Mesendoderm (in vitro differentiated cells): ENCODE data around the gene DNAH5.

ENCODE experiments used
- DNase-seq: peaks from one replicate; pipeline ENCODE4 v3.0.0; 2013
- H2AK5ac ChIP-seq: 2 replicates; pipeline ENCODE4 v1.6.1; 2013; ENCODE audit warnings: low read length, inconsistent platforms
- H2BK120ac ChIP-seq: 2 replicates; pipeline ENCODE4 v1.6.1; 2013; ENCODE audit warnings: low read depth, mild to moderate bottlenecking, low read length, moderate library complexity, mixed read lengths
- H2BK15ac ChIP-seq: replicated peaks from 2 replicates; pipeline ENCODE4 v1.6.1; 2013; ENCODE audit warnings: low read depth, mild to moderate bottlenecking, moderate library complexity
- H2BK5ac ChIP-seq: 2 replicates; pipeline ENCODE4 v1.6.1; 2013; ENCODE audit warnings: low read length, inconsistent platforms
- H3K18ac ChIP-seq: 2 replicates; pipeline ENCODE4 v1.6.1; 2013; ENCODE audit warnings: mild to moderate bottlenecking, low read length, mixed read lengths
- H3K23ac ChIP-seq: one replicate; pipeline ENCODE4 v1.6.1; 2013; ENCODE audit warnings: low read length
- H3K27ac ChIP-seq: 2 replicates; pipeline ENCODE4 v1.5.1; 2013; ENCODE audit warnings: low read depth, mild to moderate bottlenecking, inconsistent platforms, low read length, moderate library complexity
- H3K27me3 ChIP-seq: 2 replicates; pipeline ENCODE4 v1.6.1; 2013; ENCODE audit warnings: low read length, control low read depth, mild to moderate bottlenecking, inconsistent platforms; ENCODE audit not compliant: insufficient read depth, poor library complexity
- H3K36me3 ChIP-seq: 2 replicates; pipeline ENCODE4 v1.6.1; 2013; ENCODE audit warnings: low read length, inconsistent platforms; ENCODE audit not compliant: control insufficient read depth, insufficient read depth
- H3K4ac ChIP-seq: one replicate; pipeline ENCODE4 v1.6.1; 2013; ENCODE audit warnings: low read depth, mild to moderate bottlenecking, low read length, moderate library complexity
- H3K4me1 ChIP-seq: 2 replicates; pipeline ENCODE4 v1.6.1; 2013; ENCODE audit warnings: low read depth, low read length, inconsistent platforms; ENCODE audit not compliant: control insufficient read depth
- H3K4me2 ChIP-seq: 2 replicates; pipeline ENCODE4 v1.6.1; 2013; ENCODE audit warnings: low read length
- H3K4me3 ChIP-seq: 2 replicates; pipeline ENCODE4 v1.5.1; 2013; ENCODE audit warnings: mild to moderate bottlenecking, low read length
- H3K56ac ChIP-seq: one replicate; pipeline ENCODE4 v1.6.1; 2013; ENCODE audit warnings: low read length
- H3K79me1 ChIP-seq: 2 replicates; pipeline ENCODE4 v1.6.1; 2013; ENCODE audit warnings: low read length, inconsistent platforms
- H3K79me2 ChIP-seq: 2 replicates; pipeline ENCODE4 v1.6.1; 2013; ENCODE audit warnings: mild to moderate bottlenecking, low read length; ENCODE audit not compliant: control insufficient read depth, insufficient read depth
- H3K9ac ChIP-seq: 2 replicates; pipeline ENCODE4 v1.6.1; 2013; ENCODE audit warnings: low read length, inconsistent platforms
- H4K5ac ChIP-seq: one replicate; pipeline ENCODE4 v1.6.1; 2013; ENCODE audit warnings: low read length
- H4K8ac ChIP-seq: one replicate; pipeline ENCODE4 v1.6.1; 2013; ENCODE audit warnings: low read depth, mild to moderate bottlenecking, control low read depth, low read length, moderate library complexity
- WGBS: extraction: QIAGEN DNeasy Blood & Tissue Kit; methylation state at CpG from one replicate; pipeline ENCODE4 v1.1.7; 2013; ENCODE audit warnings: low lambda C conversion rate, missing lambda C conversion rate; ENCODE audit not compliant: insufficient coverage; ENCODE audit errors: extremely low coverage; 5-methylcytosine and 5-hydroxymethylcytosine counted together

DNAH5 gene

GRCh38 chr5:13658152-13658551 is 286.3 kb downstream of the DNAH5 start:
- no peak overlapping the region for H2BK120ac ChIP-seq
- H3K56ac ChIP-seq, result no peak overlapping the region
- WGBS, result no CpG with 5 or more reads among the region's 1 CpG
- no peak overlapping the region for H2BK5ac ChIP-seq
- H3K79me2 ChIP-seq, result no peaks in the 10 kb centered on the region
- DNase-seq, result no peak
- H3K23ac ChIP-seq, result no peak overlapping the region
- no peak overlapping the region for H3K4ac ChIP-seq
- no peak overlapping the region for H4K5ac ChIP-seq
- no peaks in the 10 kb centered on the region for H3K4me1 ChIP-seq
- H4K8ac ChIP-seq, result no peak overlapping the region
- no peaks in the 10 kb centered on the region for H3K79me1 ChIP-seq
- H2BK15ac ChIP-seq, result no peak overlapping the region
- no peak overlapping the region for H2AK5ac ChIP-seq
- H3K9ac ChIP-seq, result no peak overlapping the region
- no peak overlapping the region for H3K27ac ChIP-seq
- H3K36me3 ChIP-seq, result no peaks in the 10 kb centered on the region
- no peak overlapping the region for H3K4me2 ChIP-seq
- H3K18ac ChIP-seq, result no peak overlapping the region
- H3K4me3 ChIP-seq, result no peak overlapping the region
- H3K27me3 ChIP-seq, result no peaks in the 10 kb centered on the region

GRCh38 chr5:13653709-13654108 is 290.8 kb downstream of the DNAH5 start:
- H3K4ac ChIP-seq, result no peak overlapping the region
- H3K27ac ChIP-seq, result no peak overlapping the region
- no peak overlapping the region for H3K56ac ChIP-seq
- H4K5ac ChIP-seq, result no peak overlapping the region
- H3K36me3 ChIP-seq, result no peaks in the 10 kb centered on the region
- no peak overlapping the region for H2AK5ac ChIP-seq
- H3K4me2 ChIP-seq, result no peak overlapping the region
- no peak overlapping the region for H2BK15ac ChIP-seq
- no CpG with 5 or more reads among the region's 2 CpGs for WGBS
- H3K79me1 ChIP-seq, result no peaks in the 10 kb centered on the region
- H3K9ac ChIP-seq, result no peak overlapping the region
- no peaks in the 10 kb centered on the region for H3K79me2 ChIP-seq
- H2BK120ac ChIP-seq, result no peak overlapping the region
- H3K27me3 ChIP-seq, result no peaks in the 10 kb centered on the region
- H4K8ac ChIP-seq, result no peak overlapping the region
- H3K18ac ChIP-seq, result no peak overlapping the region
- H2BK5ac ChIP-seq, result no peak overlapping the region
- H3K4me3 ChIP-seq, result no peak overlapping the region
- DNase-seq, result no peak
- no peaks in the 10 kb centered on the region for H3K4me1 ChIP-seq
- no peak overlapping the region for H3K23ac ChIP-seq

GRCh38 chr5:13649656-13650055 is 294.8 kb downstream of the DNAH5 start:
- no peak overlapping the region for H4K8ac ChIP-seq
- H3K4me1 ChIP-seq, result no peaks in the 10 kb centered on the region
- H3K4ac ChIP-seq, result no peak overlapping the region
- H3K23ac ChIP-seq, result no peak overlapping the region
- no peaks in the 10 kb centered on the region for H3K79me1 ChIP-seq
- no peak overlapping the region for H4K5ac ChIP-seq
- H2BK15ac ChIP-seq, result no peak overlapping the region
- no peak overlapping the region for H3K18ac ChIP-seq
- no peak overlapping the region for H3K4me3 ChIP-seq
- H2AK5ac ChIP-seq, result no peak overlapping the region
- no peak overlapping the region for H3K4me2 ChIP-seq
- H3K9ac ChIP-seq, result no peak overlapping the region
- no peak for DNase-seq
- no peak overlapping the region for H3K27ac ChIP-seq
- no peak overlapping the region for H2BK5ac ChIP-seq
- no peak overlapping the region for H3K56ac ChIP-seq
- H3K36me3 ChIP-seq, result no peaks in the 10 kb centered on the region
- no peaks in the 10 kb centered on the region for H3K27me3 ChIP-seq
- H2BK120ac ChIP-seq, result no peak overlapping the region
- no peaks in the 10 kb centered on the region for H3K79me2 ChIP-seq

- H3K4ac ChIP-seq, result no peak overlapping the region
- H4K5ac ChIP-seq, result no peak overlapping the region
- DNase-seq, result no peak
- H3K4me3 ChIP-seq, result no peak overlapping the region
- no peak overlapping the region for H3K9ac ChIP-seq
- H2BK15ac ChIP-seq, result no peak overlapping the region
- H2BK5ac ChIP-seq, result no peak overlapping the region
- H3K36me3 ChIP-seq, result no peaks in the 10 kb centered on the region
- no peak overlapping the region for H3K23ac ChIP-seq
- no peak overlapping the region for H2BK120ac ChIP-seq
- no peak overlapping the region for H2AK5ac ChIP-seq
- no peak overlapping the region for H3K56ac ChIP-seq
- no peaks in the 10 kb centered on the region for H3K79me2 ChIP-seq
- H3K27ac ChIP-seq, result no peak overlapping the region
- WGBS, result no CpG with 5 or more reads among the region's 3 CpGs
- H3K18ac ChIP-seq, result no peak overlapping the region
- no peak overlapping the region for H3K4me2 ChIP-seq
- no peaks in the 10 kb centered on the region for H3K27me3 ChIP-seq
- H3K79me1 ChIP-seq, result no peaks in the 10 kb centered on the region
- no peaks in the 10 kb centered on the region for H3K4me1 ChIP-seq
- H4K8ac ChIP-seq, result no peak overlapping the region
Measured at GRCh38 chr5:13648822-13649221, 295.7 kb downstream of the DNAH5 start.

GRCh38 chr5:13643734-13644133 is 300.8 kb downstream of the DNAH5 start:
- H2BK15ac ChIP-seq, result no peak overlapping the region
- no CpG with 5 or more reads among the region's 1 CpG for WGBS
- H3K4me2 ChIP-seq, result no peak overlapping the region

GRCh38 chr5:13643196-13643595 is 301.3 kb downstream of the DNAH5 start:
- no peak overlapping the region for H3K9ac ChIP-seq
- WGBS, result no CpG with 5 or more reads among the region's 2 CpGs

More at GRCh38 chr5:13643734-13644133, 300.8 kb downstream of the DNAH5 start:
- Histone ChIP-seq H3K4me3 (no peak overlapping the region), H2BK5ac (no peak overlapping the region), H3K23ac (no peak overlapping the region), H3K79me1 (no peaks in the 10 kb centered on the region), H4K5ac (no peak overlapping the region), H3K56ac (no peak overlapping the region), H3K4me1 (no peaks in the 10 kb centered on the region), H3K27ac (no peak overlapping the region), H3K27me3 (no peaks in the 10 kb centered on the region), H4K8ac (no peak overlapping the region), H3K4ac (no peak overlapping the region), H3K18ac (no peak overlapping the region), H3K9ac (no peak overlapping the region), H2BK120ac (no peak overlapping the region), H3K36me3 (no peaks in the 10 kb centered on the region), H3K79me2 (no peaks in the 10 kb centered on the region), H2AK5ac (no peak overlapping the region)
- DNase-seq, result no peak

More at GRCh38 chr5:13643196-13643595, 301.3 kb downstream of the DNAH5 start:
- no peak overlapping the region for H3K56ac ChIP-seq
- no peaks in the 10 kb centered on the region for H3K27me3 ChIP-seq
- no peaks in the 10 kb centered on the region for H3K79me2 ChIP-seq
- no peaks in the 10 kb centered on the region for H3K36me3 ChIP-seq
- no peak for DNase-seq
- H3K18ac ChIP-seq, result no peak overlapping the region
- no peak overlapping the region for H3K4me2 ChIP-seq
- no peak overlapping the region for H2BK120ac ChIP-seq
- H3K23ac ChIP-seq, result no peak overlapping the region
- H3K4me3 ChIP-seq, result no peak overlapping the region
- no peak overlapping the region for H3K27ac ChIP-seq
- no peaks in the 10 kb centered on the region for H3K4me1 ChIP-seq
- no peak overlapping the region for H2BK15ac ChIP-seq
- no peak overlapping the region for H2BK5ac ChIP-seq
- H3K4ac ChIP-seq, result no peak overlapping the region
- H4K8ac ChIP-seq, result no peak overlapping the region
- no peaks in the 10 kb centered on the region for H3K79me1 ChIP-seq
- H2AK5ac ChIP-seq, result no peak overlapping the region
- no peak overlapping the region for H4K5ac ChIP-seq
